OCI-LY7 (cell line): ENCODE results near the gene COX6B1. TPM values are rescaled to one million over a fixed set of nuclear protein-coding genes. Genes with fewer than 3 reads are reported as not detected.

Experiments used
- BruUV-seq: library from RNA; stranded (reverse); fragments of 400-500 nt; replicated peaks from 2 replicates; lab custom pipeline; 2021; lab: Mats Ljungman, UMichigan
- CTCF ChIA-PET: fragments of 300-600 bp; sonication (Branson Sonifier 250); formaldehyde crosslinking; loops from one replicate; lab custom pipeline; 2022; ENCODE audit warnings: antibody characterized with exemption; ENCODE audit not compliant: unreplicated experiment; lab: Charles Lee
- POLR2A ChIA-PET: fragments of 300-600 bp; sonication (Branson Sonifier 250); formaldehyde crosslinking; loops from one replicate; lab custom pipeline; 2022; ENCODE audit warnings: antibody characterized with exemption; lab: Charles Lee
- DNase-seq: peaks from one replicate; pipeline ENCODE4 v3.0.0-alpha.2; 2015; ENCODE audit warnings: low spot score
- H2AFZ ChIP-seq: fragments of 200-600 bp; sonication (generic), shearing (Covaris generic); 2 replicates; pipeline ENCODE4 v1.6.1; 2014; ENCODE audit warnings: mild to moderate bottlenecking, antibody characterized with exemption, low read length, moderate library complexity
- H3K27ac ChIP-seq: fragments of 200-600 bp; sonication (generic); 2 replicates; pipeline ENCODE4 v1.5.1; 2014; ENCODE audit warnings: mixed run types, low read depth, mild to moderate bottlenecking, moderate library complexity, low read length, inconsistent platforms; ENCODE audit not compliant: poor library complexity, severe bottlenecking
- H3K36me3 ChIP-seq: fragments of 200-600 bp; sonication (generic); 2 replicates; pipeline ENCODE4 v1.6.1; 2014; ENCODE audit warnings: mild to moderate bottlenecking, antibody characterized with exemption, low read length, moderate library complexity, mixed read lengths; ENCODE audit not compliant: insufficient read depth
- H3K4me1 ChIP-seq: fragments of 200-600 bp; sonication (generic); 2 replicates; pipeline ENCODE4 v1.5.1; 2014; ENCODE audit warnings: mild to moderate bottlenecking, low read length; ENCODE audit not compliant: insufficient read depth, poor library complexity, severe bottlenecking
- H3K4me2 ChIP-seq: fragments of 200-600 bp; sonication (generic); 2 replicates; pipeline ENCODE4 v1.6.1; 2014; ENCODE audit warnings: mild to moderate bottlenecking, low read length
- H3K4me3 ChIP-seq: fragments of 200-600 bp; sonication (generic); 2 replicates; pipeline ENCODE4 v1.5.1; 2014; ENCODE audit warnings: mild to moderate bottlenecking, low read depth, low read length; ENCODE audit not compliant: poor library complexity, severe bottlenecking
- H3K79me2 ChIP-seq: fragments of 200-600 bp; sonication (generic); 2 replicates; pipeline ENCODE4 v1.6.1; 2016; ENCODE audit warnings: low read depth, mild to moderate bottlenecking, low read length, moderate library complexity, mixed read lengths; ENCODE audit not compliant: insufficient read depth
- H3K9me2 ChIP-seq: fragments of 200-600 bp; sonication (generic); 2 replicates; pipeline ENCODE4 v1.6.1; 2016; ENCODE audit warnings: mild to moderate bottlenecking, low read length, mixed read lengths; ENCODE audit not compliant: insufficient read depth
- H3K9me3 ChIP-seq: fragments of 200-600 bp; sonication (generic); 2 replicates; pipeline ENCODE4 v1.6.1; 2014; ENCODE audit warnings: mild to moderate bottlenecking, mixed run types, low read length, mixed read lengths
- H4K20me1 ChIP-seq: fragments of 200-600 bp; sonication (generic); 2 replicates; pipeline ENCODE4 v1.6.1; 2014; ENCODE audit warnings: mild to moderate bottlenecking, antibody characterized with exemption, low read length, moderate library complexity, mixed read lengths; ENCODE audit not compliant: insufficient read depth
- CTCF ChIP-seq: fragments of 200-600 bp; sonication (generic); conservative IDR thresholded peaks from 2 replicates; pipeline ENCODE4 v1.5.1; 2014; ENCODE audit warnings: mild to moderate bottlenecking, antibody characterized with exemption, low read length, moderate library complexity, mixed read lengths
- EZH2phosphoT487 ChIP-seq: fragments of 200-600 bp; sonication (generic); IDR thresholded peaks from 2 replicates; pipeline ENCODE4 v1.6.1; 2018; ENCODE audit warnings: low read depth, borderline replicate concordance, mild to moderate bottlenecking, mixed run types, antibody characterized with exemption, low read length, moderate library complexity, mixed read lengths
- intact Hi-C: fragments of 100-400 bp; cut with micrococcal nuclease; formaldehyde crosslinking; loops from one replicate; pipeline ENCODE4 v1.10.0; 2022; ENCODE audit not compliant: unreplicated experiment
- total RNA-seq, 2 experiments: library from RNA; depleted of rRNA in 1 of 2; stranded (reverse); fragments of >200 nt in 1 of 2; shearing (Covaris generic) in 1 of 2; gene quantifications; 2 replicates each; pipeline ENCODE4 v1.2.3, GENCODE V29; 2014 to 2022

The COX6B1 gene
- total RNA-seq, 2 experiments from 2014 or later = 373 to 536 TPM

DNA sequence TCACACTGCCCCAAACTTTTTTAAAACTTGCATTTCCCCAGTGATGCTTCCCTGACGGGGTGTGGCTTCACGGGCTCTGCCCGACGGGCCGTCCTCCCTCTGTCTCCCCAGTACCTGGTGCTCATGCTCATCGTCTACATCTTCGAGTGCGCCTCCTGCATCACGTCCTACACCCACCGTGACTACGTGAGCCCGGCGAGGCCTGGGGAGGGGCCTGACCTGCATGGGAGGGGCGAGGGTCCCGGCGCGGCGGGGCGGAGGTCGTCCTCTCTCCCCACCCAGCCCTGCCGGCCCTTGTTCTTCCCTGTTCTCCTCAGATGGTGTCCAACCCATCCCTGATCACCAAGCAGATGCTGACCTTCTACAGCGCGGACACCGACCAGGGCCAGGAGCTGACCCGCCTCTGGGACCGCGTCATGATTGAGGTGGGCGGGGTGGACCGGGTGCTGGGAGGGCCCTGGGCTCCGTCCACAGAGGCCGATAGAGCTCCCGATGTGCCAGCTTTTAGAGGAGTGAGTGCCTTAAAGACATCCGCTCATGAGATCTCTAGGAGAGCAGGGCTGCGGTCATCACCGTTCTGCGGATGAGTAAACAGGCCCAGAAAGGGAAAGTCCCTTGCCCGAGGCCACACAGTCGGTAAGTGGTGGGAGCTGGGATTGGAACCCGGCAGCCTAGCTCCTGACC is 25.1 kb downstream of the COX6B1 start:
- no peaks in the 10 kb centered on the region for H4K20me1 ChIP-seq
- no peak overlapping the region for H3K4me3 ChIP-seq
- intact Hi-C loops = no loop called here
- POLR2A ChIA-PET = no interaction called here
- H3K9me3 ChIP-seq = no peaks in the 10 kb centered on the region
- TF ChIP-seq CTCF (no peak), EZH2phosphoT487 (no peak)
- H3K27ac ChIP-seq = no peak overlapping the region
- no peak overlapping the region for H3K4me2 ChIP-seq
- H3K79me2 ChIP-seq = no peaks in the 10 kb centered on the region
- no peaks in the 10 kb centered on the region for H3K36me3 ChIP-seq
- H3K9me2 ChIP-seq = no peaks in the 10 kb centered on the region
- H2AFZ ChIP-seq = no peak overlapping the region
- no TSS peak for BruUV-seq
- no peaks in the 10 kb centered on the region for H3K4me1 ChIP-seq
- no peak for DNase-seq
- CTCF ChIA-PET = no interaction called here

DNA sequence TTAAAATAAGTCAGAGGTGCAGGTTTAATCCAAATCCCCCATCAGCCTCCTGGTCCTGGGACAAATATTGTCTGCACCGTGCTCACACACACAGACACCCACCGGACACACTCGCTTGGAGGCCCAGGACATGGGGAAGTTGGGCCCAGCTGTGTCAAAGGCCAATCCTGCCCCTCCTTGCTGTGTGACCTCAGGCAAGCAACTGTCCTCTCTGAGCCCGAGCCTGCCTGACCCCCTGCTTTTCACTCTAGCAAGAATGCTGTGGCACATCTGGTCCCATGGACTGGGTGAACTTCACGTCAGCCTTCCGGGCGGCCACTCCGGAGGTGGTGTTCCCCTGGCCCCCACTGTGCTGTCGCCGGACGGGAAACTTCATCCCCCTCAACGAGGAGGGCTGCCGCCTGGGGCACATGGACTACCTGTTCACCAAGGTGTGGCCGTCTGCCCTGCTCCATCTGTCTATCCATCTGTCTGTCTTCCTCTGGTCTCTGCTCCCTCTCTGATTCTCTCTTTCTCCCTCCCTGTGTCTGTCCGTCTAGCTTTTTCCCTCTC is 27.5 kb downstream of the COX6B1 start:
- ChIA-PET POLR2A (interaction anchor here (0.6 kb wide), 1 partner anchor 16 kb away, joined by 3 read pairs; no protein-coding TSS in a partner anchor), CTCF (no interaction called here)
- H4K20me1 ChIP-seq = no peaks in the 10 kb centered on the region
- no peaks in the 10 kb centered on the region for H3K9me2 ChIP-seq
- intact Hi-C loops = no loop called here
- no peak overlapping the region for H2AFZ ChIP-seq
- no TSS peak for BruUV-seq
- no peak for DNase-seq
- H3K4me1 ChIP-seq = no peaks in the 10 kb centered on the region
- no peak overlapping the region for H3K4me2 ChIP-seq
- H3K36me3 ChIP-seq = no peaks in the 10 kb centered on the region
- H3K79me2 ChIP-seq = no peaks in the 10 kb centered on the region
- TF ChIP-seq CTCF (no peak), EZH2phosphoT487 (no peak)
- no peak overlapping the region for H3K4me3 ChIP-seq
- no peaks in the 10 kb centered on the region for H3K9me3 ChIP-seq
- no peak overlapping the region for H3K27ac ChIP-seq

DNA sequence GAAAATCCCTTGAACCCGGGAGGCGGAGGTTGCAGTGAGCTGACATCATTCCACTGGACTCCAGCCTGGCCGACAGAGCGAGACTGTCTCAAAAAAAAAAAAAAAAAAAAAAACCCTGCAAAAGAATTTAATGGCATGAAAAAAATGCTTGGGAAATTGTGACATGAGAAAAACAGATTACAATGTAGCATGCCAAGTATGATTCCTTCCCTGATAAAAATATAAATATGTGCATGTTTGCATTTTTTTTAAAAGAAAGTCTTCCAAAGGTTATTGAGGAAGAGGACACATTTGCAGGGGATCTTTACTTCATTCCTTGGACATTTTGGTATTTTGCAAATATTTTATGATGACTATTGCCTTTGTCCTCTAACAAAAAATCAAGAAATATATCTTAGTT is 41.7 kb downstream of the COX6B1 start:
- intact Hi-C loops = loop anchor here (5.0 kb wide), 1 partner anchor 143 kb away; the partner anchor contains the start of gene TMEM147

More for the DNA sequence above, 41.7 kb downstream of the COX6B1 start:
- Histone ChIP-seq H3K4me3 (no peak overlapping the region), H3K4me1 (no peaks in the 10 kb centered on the region), H2AFZ (no peak overlapping the region), H3K4me2 (no peak overlapping the region), H3K27ac (no peak overlapping the region), H4K20me1 (no peaks in the 10 kb centered on the region), H3K79me2 (no peaks in the 10 kb centered on the region), H3K9me2 (no peaks in the 10 kb centered on the region), H3K9me3 (no peaks in the 10 kb centered on the region), H3K36me3 (no peaks in the 10 kb centered on the region)
- no TSS peak for BruUV-seq
- TF ChIP-seq EZH2phosphoT487 = no peak
- no peak for TF ChIP-seq CTCF
- no peak for DNase-seq
- ChIA-PET POLR2A (no interaction called here), CTCF (no interaction called here)
